ENCODE measurements around the gene HRAS. TPM values are rescaled to one million over a fixed set of nuclear protein-coding genes. Genes with fewer than 3 reads are reported as not detected.

HRAS gene
- total RNA-seq (49.6 and 63.1 TPM in 2 replicates), polyA plus RNA-seq (60.0 and 97.8 TPM in 2 replicates)

DNA sequence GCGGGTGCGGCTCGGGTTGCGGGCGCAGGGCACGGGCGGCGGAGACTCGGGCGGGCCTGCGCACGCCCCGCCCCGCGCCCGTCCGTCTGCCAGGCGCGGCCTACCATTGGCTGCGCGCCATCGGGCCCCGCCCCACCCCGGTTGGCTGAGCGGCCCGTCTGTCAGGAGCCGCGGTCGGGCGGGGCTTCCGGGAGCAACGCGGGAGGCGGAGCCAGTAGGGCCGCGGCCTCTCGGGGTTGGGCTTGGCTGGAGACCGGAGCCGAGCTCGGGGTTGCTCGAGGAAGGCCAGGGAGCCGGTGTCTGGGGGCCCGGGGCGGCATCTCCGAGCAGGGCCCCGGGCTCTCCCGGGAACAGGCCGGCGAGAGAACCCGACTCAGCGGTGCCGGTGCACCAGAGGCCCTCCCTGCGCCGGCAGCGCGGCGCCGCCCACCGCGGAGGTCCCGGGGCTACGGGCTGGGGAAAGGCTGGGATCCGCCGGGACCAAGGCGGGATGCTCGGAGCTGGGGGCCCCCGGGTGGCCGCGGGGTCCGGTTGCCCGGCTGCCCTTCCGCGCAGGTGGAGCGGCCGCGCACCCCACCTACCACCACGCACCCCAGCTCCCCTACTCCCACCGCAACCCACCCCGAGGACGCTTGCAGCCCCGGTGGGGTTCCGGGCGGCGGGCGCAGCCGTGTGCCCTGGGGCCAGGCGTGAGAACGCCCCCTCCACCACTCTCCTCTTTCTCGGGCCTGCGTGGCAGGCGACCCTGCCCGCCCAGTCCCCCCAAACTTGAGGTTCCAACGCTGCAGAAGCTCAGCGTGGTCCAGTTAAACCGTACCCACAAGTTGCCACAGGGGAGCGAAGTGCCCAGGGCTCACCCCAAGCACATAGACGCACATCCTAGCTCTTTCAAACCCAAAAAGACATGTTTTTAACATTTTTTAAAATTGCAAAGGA is at the start of gene HRAS:
TSS of gene HRAS (minus strand) at position 58 of the 936 bp plus-strand sequence.
- no peaks in the 10 kb centered on the region for H3K9me3 ChIP-seq (ENCODE audit: low read depth)
- no peaks in the 10 kb centered on the region for H3K27me3 ChIP-seq
- TF ChIP-seq, protein P1, sequence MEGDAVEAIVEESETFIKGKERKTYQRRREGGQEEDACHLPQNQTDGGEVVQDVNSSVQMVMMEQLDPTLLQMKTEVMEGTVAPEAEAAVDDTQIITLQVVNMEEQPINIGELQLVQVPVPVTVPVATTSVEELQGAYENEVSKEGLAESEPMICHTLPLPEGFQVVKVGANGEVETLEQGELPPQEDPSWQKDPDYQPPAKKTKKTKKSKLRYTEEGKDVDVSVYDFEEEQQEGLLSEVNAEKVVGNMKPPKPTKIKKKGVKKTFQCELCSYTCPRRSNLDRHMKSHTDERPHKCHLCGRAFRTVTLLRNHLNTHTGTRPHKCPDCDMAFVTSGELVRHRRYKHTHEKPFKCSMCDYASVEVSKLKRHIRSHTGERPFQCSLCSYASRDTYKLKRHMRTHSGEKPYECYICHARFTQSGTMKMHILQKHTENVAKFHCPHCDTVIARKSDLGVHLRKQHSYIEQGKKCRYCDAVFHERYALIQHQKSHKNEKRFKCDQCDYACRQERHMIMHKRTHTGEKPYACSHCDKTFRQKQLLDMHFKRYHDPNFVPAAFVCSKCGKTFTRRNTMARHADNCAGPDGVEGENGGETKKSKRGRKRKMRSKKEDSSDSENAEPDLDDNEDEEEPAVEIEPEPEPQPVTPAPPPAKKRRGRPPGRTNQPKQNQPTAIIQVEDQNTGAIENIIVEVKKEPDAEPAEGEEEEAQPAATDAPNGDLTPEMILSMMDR (IDR thresholded peaks at IDR 0.05; ENCODE audit: low read depth, low read length) = no peak
- DNase-seq (ENCODE audit: low read depth in 1 of 2, low spot score in 1 of 2) = peak; percentile 96 to 97
- peaks cover 12% of the 10 kb centered on the region for H3K4me1 ChIP-seq (ENCODE audit: low read depth)
- peak within 1 kb of the TSS; percentile 98 for H3K4me3 ChIP-seq
- H3K36me3 ChIP-seq = peaks cover 7% of the 10 kb centered on the region
- H3K27ac ChIP-seq = peak within 1 kb of the TSS; percentile 85

DNA sequence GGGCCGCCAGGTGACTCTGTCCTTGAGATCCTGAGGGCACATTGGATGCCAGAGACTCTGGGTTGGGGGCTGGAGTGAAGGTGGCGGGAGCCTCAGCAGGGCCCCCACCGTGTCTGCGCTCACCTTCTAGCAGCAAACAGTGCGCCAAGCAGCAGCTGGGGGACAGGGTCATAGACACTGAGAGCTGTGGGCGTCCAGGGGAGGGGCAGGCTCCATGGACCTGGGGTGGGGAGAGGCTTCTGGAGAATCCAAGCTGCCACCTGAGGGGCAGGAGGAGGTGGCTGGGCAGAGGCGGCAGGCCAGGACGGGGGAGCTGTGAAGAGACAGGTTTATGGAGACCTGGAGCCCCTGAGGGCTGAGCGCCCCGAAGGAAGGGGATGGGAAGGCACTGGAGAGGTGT is 48.9 kb upstream of the HRAS start:
- Histone ChIP-seq H3K9me3 (ENCODE audit: low read depth) (no peaks in the 10 kb centered on the region), H3K4me3 (no peak overlapping the region), H3K36me3 (peaks cover 22% of the 10 kb centered on the region), H3K27ac (no peak overlapping the region), H3K4me1 (ENCODE audit: low read depth) (peaks cover 5% of the 10 kb centered on the region), H3K27me3 (no peaks in the 10 kb centered on the region)
- DNase-seq (ENCODE audit: low read depth in 1 of 2, low spot score in 1 of 2) = no peak
- TF ChIP-seq, protein P1 (IDR thresholded peaks at IDR 0.05; ENCODE audit: low read depth, low read length) = no peak

DNA sequence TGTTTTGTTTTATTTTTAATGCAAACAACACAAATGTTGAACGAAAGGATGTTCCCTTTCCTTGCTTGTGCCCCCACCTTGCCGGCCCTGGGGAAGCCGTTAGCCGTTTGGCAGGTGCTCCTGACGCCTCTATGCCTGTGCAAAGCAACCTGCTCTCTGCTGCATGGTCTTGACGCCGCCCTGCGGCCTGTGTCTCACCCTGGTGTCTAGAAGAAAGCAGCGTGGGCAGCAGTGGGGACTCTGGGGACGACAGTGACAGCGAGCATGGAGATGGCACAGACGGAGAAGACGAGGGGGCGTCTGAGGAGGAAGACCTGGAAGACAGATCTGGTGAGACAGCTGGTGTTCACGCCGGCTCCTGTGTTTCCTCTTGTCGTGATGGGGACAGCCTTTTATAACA is 46.4 kb upstream of the HRAS start:
- Histone ChIP-seq H3K27ac (no peak overlapping the region), H3K4me3 (no peak overlapping the region), H3K4me1 (ENCODE audit: low read depth) (peaks cover 19% of the 10 kb centered on the region), H3K9me3 (ENCODE audit: low read depth) (no peaks in the 10 kb centered on the region), H3K36me3 (peaks cover 8% of the 10 kb centered on the region), H3K27me3 (no peaks in the 10 kb centered on the region)
- DNase-seq (ENCODE audit: low read depth in 1 of 2, low spot score in 1 of 2) = no peak
- TF ChIP-seq, protein P1 (IDR thresholded peaks at IDR 0.05; ENCODE audit: low read depth, low read length) = no peak

DNA sequence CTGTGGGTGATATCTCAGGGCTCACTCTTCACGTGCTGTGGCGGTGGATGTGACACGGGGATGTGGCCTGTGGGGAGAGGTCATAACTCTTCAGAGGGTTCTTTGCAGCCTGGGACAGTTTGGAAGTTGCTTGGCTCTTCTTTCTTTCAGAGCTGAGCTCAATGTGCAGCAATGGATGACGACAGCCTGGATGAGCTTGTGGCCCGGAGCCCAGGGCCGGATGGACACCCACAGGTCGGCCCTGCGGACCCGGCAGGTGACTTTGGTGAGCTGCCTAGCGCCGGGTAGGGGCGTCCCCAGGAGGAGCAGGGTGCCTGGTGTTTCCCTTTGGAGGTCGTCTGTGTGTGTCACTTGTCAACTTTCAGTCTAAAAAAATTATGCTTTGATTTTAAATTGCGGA is 46.0 kb upstream of the HRAS start:
- H3K36me3 ChIP-seq = peaks cover 8% of the 10 kb centered on the region
- H3K4me1 ChIP-seq (ENCODE audit: low read depth) = peaks cover 19% of the 10 kb centered on the region
- H3K4me3 ChIP-seq = no peak overlapping the region
- DNase-seq (ENCODE audit: low read depth in 1 of 2, low spot score in 1 of 2) = no peak
- no peak overlapping the region for H3K27ac ChIP-seq
- H3K27me3 ChIP-seq = no peaks in the 10 kb centered on the region
- TF ChIP-seq, protein P1 (IDR thresholded peaks at IDR 0.05; ENCODE audit: low read depth, low read length) = no peak
- no peaks in the 10 kb centered on the region for H3K9me3 ChIP-seq (ENCODE audit: low read depth)

DNA sequence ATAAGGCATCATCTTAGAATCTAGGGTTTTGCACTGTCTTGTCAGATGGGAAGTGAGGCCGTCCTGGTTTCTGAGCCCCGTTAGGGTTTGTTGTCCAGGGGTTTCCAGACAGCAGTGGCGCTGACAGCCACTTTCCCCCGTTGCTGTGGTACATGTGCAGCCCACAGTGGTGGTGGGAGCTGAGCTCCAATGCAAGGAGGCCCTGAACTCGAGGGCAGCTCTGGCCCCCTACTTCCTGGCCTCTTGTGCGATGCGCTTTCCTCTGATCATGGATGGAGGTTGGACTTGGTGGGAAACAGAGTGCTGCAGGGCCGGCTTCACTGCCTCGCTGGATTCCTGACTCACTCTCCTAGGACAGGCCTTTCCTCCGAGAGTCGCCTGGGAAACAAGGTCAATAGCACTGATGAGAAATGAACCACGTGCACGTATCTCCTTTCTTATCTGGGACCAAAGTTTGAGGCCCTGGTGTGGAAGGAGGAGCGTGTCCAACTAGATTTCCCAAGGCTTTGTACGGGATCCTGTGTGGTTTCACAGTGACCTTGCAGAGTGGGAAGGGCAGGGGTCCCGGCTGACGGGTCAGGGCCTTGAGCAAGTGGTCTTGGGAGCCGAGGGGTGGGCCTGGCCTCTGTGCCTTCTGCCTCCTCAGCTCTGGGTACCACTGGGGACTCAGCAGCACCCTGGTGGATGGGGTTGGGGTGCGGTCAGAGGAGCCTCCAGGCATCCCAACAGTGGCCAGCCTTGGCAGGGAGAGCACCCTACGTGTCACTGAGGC is 44.6 kb upstream of the HRAS start:
- Histone ChIP-seq H3K36me3 (peaks cover 8% of the 10 kb centered on the region), H3K4me3 (no peak overlapping the region), H3K4me1 (ENCODE audit: low read depth) (peaks cover 19% of the 10 kb centered on the region), H3K9me3 (ENCODE audit: low read depth) (no peaks in the 10 kb centered on the region), H3K27me3 (no peaks in the 10 kb centered on the region), H3K27ac (peak overlapping the region; percentile 48)
- DNase-seq (ENCODE audit: low read depth in 1 of 2, low spot score in 1 of 2) = no peak
- TF ChIP-seq, protein P1 (IDR thresholded peaks at IDR 0.05; ENCODE audit: low read depth, low read length) = no peak

Data from cardiac muscle cell (in vitro differentiated cells and primary cell).